Tibial nerve (tissue), 3 donors: ENCODE data around the gene OOSP2.

Experiments
- CTCF ChIP-seq, 5 experiments: fragments of 200-600 bp in 3 of 5; fragments of 450-650 bp in 2 of 5; sonication (generic) in 3 of 5; IDR thresholded peaks; one replicate each; pipeline ENCODE4 v1.5.1; 2016 to 2019; ENCODE audit warnings: antibody characterized with exemption in 5 of 5, mild to moderate bottlenecking in 3 of 5, moderate library complexity in 2 of 5
- POLR2A ChIP-seq, 2 donors: fragments of 450-650 bp; IDR thresholded peaks; one replicate each; pipeline ENCODE4 v1.6.1; 2017; ENCODE audit warnings: antibody characterized with exemption in 2 of 2, mild to moderate bottlenecking in 2 of 2, moderate library complexity in 2 of 2

DNA sequence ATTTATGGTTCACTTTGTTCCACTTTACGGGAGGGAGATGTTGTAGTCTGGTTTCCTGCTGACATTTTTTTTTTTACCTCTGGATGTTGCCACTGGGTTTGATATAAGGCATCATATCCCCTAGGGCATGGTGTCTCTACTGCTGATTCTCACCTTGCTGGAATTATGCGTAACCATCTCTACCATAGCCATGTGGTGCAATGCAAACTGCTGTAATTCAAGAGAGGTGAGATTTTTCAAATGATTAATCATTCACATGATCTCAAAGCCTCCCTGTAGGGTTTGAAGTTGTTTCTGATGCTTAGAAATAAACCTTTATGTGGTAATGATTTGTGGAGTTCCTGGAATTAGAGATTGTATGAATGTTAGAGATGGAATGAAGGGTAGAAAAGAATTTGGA, 29.2 kb downstream of the OOSP2 start:
- no peak for TF ChIP-seq CTCF (IDR thresholded peaks at IDR 0.05)
- no peak for TF ChIP-seq POLR2A (IDR thresholded peaks at IDR 0.05)
